K562 (cell line): ENCODE measurements around the gene CHL1. TPM values are rescaled to one million over a fixed set of nuclear protein-coding genes. Genes with fewer than 3 reads are reported as not detected.

Experiments
- ATAC-seq: fragments of 200-7000 bp; cut with Tn5 transposase; 3 replicates; pipeline ENCODE4 v1.9.1; 2020; ENCODE audit warnings: moderate library complexity
- BruUV-seq: library from RNA; stranded (reverse); fragments of 400-500 nt; replicated peaks from 2 replicates; lab custom pipeline; 2021; lab: Mats Ljungman, UMichigan
- CTCF ChIA-PET: fragments of 300-600 bp; formaldehyde crosslinking; extraction: SDS; loops from one replicate; lab custom pipeline; 2021; ENCODE audit warnings: low intra/inter-chr PET ratio; lab: Yijun Ruan, JAX
- POLR2A ChIA-PET: fragments of 300-600, 350-650 bp; sonication (Branson Sonifier 250); formaldehyde crosslinking; extraction: SDS; loops from one replicate; lab custom pipeline; 2021; ENCODE audit warnings: antibody characterized with exemption, inconsistent platforms; lab: Yijun Ruan, JAX
- DNase-seq, 4 experiments: peaks; one replicate each; pipeline versions ENCODE4 v3.0.0 to v3.0.0-alpha.2; 2011 to 2018; ENCODE audit warnings: low spot score in 3 of 4, mixed read lengths in 3 of 4; ENCODE audit errors: extremely low read depth in 1 of 4
- FAIRE-seq: peaks from 2 replicates; lab custom pipeline; 2011; peaks lifted over from hg19 to GRCh38; lab: Jason Lieb, UNC
- H2AFZ ChIP-seq: 2 replicates; pipeline ENCODE4 v1.6.0; 2011; ENCODE audit warnings: low read depth, low read length, control low read depth, inconsistent platforms
- H3K27ac ChIP-seq: fragments of 200-600 bp; 3 replicates; pipeline ENCODE4 v1.8.0; 2011; ENCODE audit warnings: low read depth, mild to moderate bottlenecking, control low read depth, inconsistent platforms, low read length, moderate library complexity, mixed read lengths; ENCODE audit errors: extremely low read depth
- H3K27me3 ChIP-seq, 2 experiments: fragments of 300-600 bp in 1 of 2; 2 replicates in 1 of 2; 3 replicates in 1 of 2; pipeline versions ENCODE4 v1.6.0 to v1.8.0; 2011; ENCODE audit warnings: inconsistent platforms in 2 of 2, low read length in 2 of 2, mild to moderate bottlenecking in 1 of 2, mixed read lengths in 1 of 2, moderate library complexity in 1 of 2; ENCODE audit not compliant: control insufficient read depth in 2 of 2, insufficient read depth in 2 of 2
- H3K36me3 ChIP-seq: fragments of 300-600 bp; 3 replicates; pipeline ENCODE4 v1.8.0; 2011; ENCODE audit warnings: mild to moderate bottlenecking, low read length, inconsistent platforms; ENCODE audit not compliant: control insufficient read depth, insufficient read depth
- H3K4me1 ChIP-seq, 2 experiments: fragments of 200-600 bp in 1 of 2; replicated peaks in 1 of 2; 2 replicates in 1 of 2; 3 replicates in 1 of 2; pipeline versions ENCODE4 v1.5.1 to v1.8.0; 2011; ENCODE audit warnings: inconsistent platforms in 2 of 2, low read length in 2 of 2, mild to moderate bottlenecking in 1 of 2, mixed read lengths in 1 of 2, moderate library complexity in 1 of 2; ENCODE audit not compliant: control insufficient read depth in 2 of 2, insufficient read depth in 2 of 2
- H3K4me2 ChIP-seq: 2 replicates; pipeline ENCODE4 v1.6.1; 2011; ENCODE audit warnings: low read length, control low read depth, inconsistent platforms, mixed read lengths; ENCODE audit not compliant: insufficient read depth
- H3K4me3 ChIP-seq: fragments of 200-600 bp; sonication (generic), shearing (Covaris generic); 2 replicates; pipeline ENCODE4 v1.5.1; 2016; ENCODE audit warnings: control low read depth, inconsistent platforms
- H3K79me2 ChIP-seq: fragments of 200-600 bp; 3 replicates; pipeline ENCODE4 v1.8.0; 2011; ENCODE audit warnings: low read length, inconsistent platforms; ENCODE audit not compliant: control insufficient read depth, insufficient read depth
- H3K9ac ChIP-seq, 2 experiments: 2 replicates each; pipeline versions ENCODE4 v1.6.0 to v1.6.1; 2011; ENCODE audit warnings: low read depth in 2 of 2, low read length in 2 of 2, control low read depth in 1 of 2, inconsistent platforms in 1 of 2, mild to moderate bottlenecking in 1 of 2, mixed read lengths in 1 of 2; ENCODE audit not compliant: insufficient read depth in 1 of 2
- H3K9me1 ChIP-seq: one replicate; pipeline ENCODE4 v1.6.0; 2011; ENCODE audit warnings: inconsistent platforms, mild to moderate bottlenecking, low read length, moderate library complexity; ENCODE audit not compliant: control insufficient read depth, insufficient read depth
- H3K9me3 ChIP-seq: replicated peaks from 2 replicates; pipeline ENCODE4 v1.5.1; 2011; ENCODE audit warnings: low read depth, low read length, inconsistent platforms; ENCODE audit not compliant: control insufficient read depth, insufficient read depth
- H4K20me1 ChIP-seq: replicated peaks from 2 replicates; pipeline ENCODE4 v1.6.1; 2011; ENCODE audit warnings: low read length, inconsistent platforms, mixed read lengths; ENCODE audit not compliant: control insufficient read depth, insufficient read depth
- MTA1 ChIP-seq: fragments of 450-650 bp; IDR thresholded peaks from 2 replicates; pipeline ENCODE4 v1.6.1; 2017; ENCODE audit warnings: borderline replicate concordance
- MYBL2 ChIP-seq, 2 experiments: fragments of 450-650 bp in 1 of 2; sonication (generic) in 1 of 2; formaldehyde crosslinking in 1 of 2; IDR thresholded peaks; 2 replicates each; pipeline versions ENCODE4 v1.6.1 to v1.8.1; 2017 to 2022; ENCODE audit warnings: borderline replicate concordance in 1 of 2, inconsistent platforms in 1 of 2, low read depth in 1 of 2, mild to moderate bottlenecking in 1 of 2, missing genetic modification reagents in 1 of 2, moderate library complexity in 1 of 2
- NCOA1 ChIP-seq: fragments of 450-650 bp; IDR thresholded peaks from 2 replicates; pipeline ENCODE4 v1.6.1; 2016; ENCODE audit warnings: low read depth
- PHTF2 ChIP-seq: fragments of 250-450 bp; sonication (Bioruptor Pico); IDR thresholded peaks from 2 replicates; pipeline ENCODE4 v1.5.0; 2021; ENCODE audit warnings: mild to moderate bottlenecking
- RAD21 ChIP-seq, 2 experiments: fragments of 250-450 bp in 1 of 2; fragments of 450-650 bp in 1 of 2; sonication (Bioruptor Pico) in 1 of 2; formaldehyde crosslinking in 1 of 2; IDR thresholded peaks in 1 of 2; conservative IDR thresholded peaks in 1 of 2; 2 replicates each; pipeline versions ENCODE4 v1.4.0 to v1.8.0; 2020 to 2022; ENCODE audit warnings: mild to moderate bottlenecking in 2 of 2, moderate library complexity in 1 of 2
- SNIP1 ChIP-seq: fragments of 450-650 bp; IDR thresholded peaks from 2 replicates; pipeline ENCODE4 v1.7.1; 2017; ENCODE audit warnings: low read depth, mild to moderate bottlenecking
- TGIF2 ChIP-seq: sonication (generic); formaldehyde crosslinking; IDR thresholded peaks from 2 replicates; pipeline ENCODE4 v1.8.1; 2022; ENCODE audit warnings: mild to moderate bottlenecking, missing genetic modification reagents, moderate library complexity
- ZBTB12 ChIP-seq: fragments of 250-450 bp; sonication (Bioruptor Pico); IDR thresholded peaks from 2 replicates; pipeline ENCODE4 v1.4.0; 2020
- WGBS: fragments of 100-300 bp; shearing (Covaris generic); methylation state at CpG from one replicate; pipeline ENCODE4 v1.1.6; 2016; ENCODE audit warnings: low coverage, mixed read lengths; ENCODE audit not compliant: insufficient coverage; ENCODE audit errors: missing lambda C conversion rate; 5-methylcytosine and 5-hydroxymethylcytosine counted together
- in situ Hi-C: fragments of 300-500 bp; cut with MboI; formaldehyde crosslinking; loops from 4 replicates; pipeline ENCODE4 v1.15.0; 2018; ENCODE audit warnings: inconsistent platforms, mixed read lengths
- intact Hi-C: fragments of 100-400 bp; cut with micrococcal nuclease; formaldehyde crosslinking; loops from 2 replicates; pipeline ENCODE4 v1.14.2; 2022
- polyA plus RNA-seq, 8 experiments: library from polyadenylated mRNA; depleted of rRNA in 4 of 8; stranded (reverse) in 5 of 8; unstranded in 3 of 8; fragments of >200 nt; fragmentation: Nextera tagmentation in 2 of 8; fragmentation: Illumina TruSeq in 1 of 8; extraction: Ambion mirVana in 2 of 8; extraction: Trizol in 1 of 8; gene quantifications; 2 replicates each; pipeline versions ENCODE4 v1.2.1 to v1.2.3, GENCODE V29; 2011 to 2014; ENCODE audit warnings: inconsistent platforms in 1 of 8, missing spikeins in 1 of 8
- total RNA-seq, 7 experiments: library from RNA; depleted of rRNA in 6 of 7; stranded (reverse); fragments of >200 nt in 6 of 7; fragmentation: Illumina TruSeq in 2 of 7; extraction: Trizol in 2 of 7; gene quantifications; 2 replicates each; pipeline versions ENCODE4 v1.2.1 to v1.2.3, GENCODE V29; 2011 to 2021; ENCODE audit warnings: low replicate concordance in 1 of 7

Gene CHL1
- total and polyA plus RNA-seq, 9 of the 15 experiments (the other 6 are each of a cell fraction or from before 2014, with no cell fraction given) = 0.02 TPM; not detected in 8

GRCh38 chr3:454986-455385 lies 258.4 kb downstream of the CHL1 start:
- ChIA-PET POLR2A (no interaction called here), CTCF (no interaction called here)
- Histone ChIP-seq H4K20me1 (no peaks in the 10 kb centered on the region), H3K27me3 (no peaks in the 10 kb centered on the region; a peak in 1 of 5 replicates), H3K4me1 (no peaks in the 10 kb centered on the region), H3K79me2 (no peaks in the 10 kb centered on the region), H3K27ac (no peak overlapping the region), H3K9me1 (no peaks in the 10 kb centered on the region), H3K4me3 (no peak overlapping the region), H3K9ac (no peak overlapping the region), H3K36me3 (no peaks in the 10 kb centered on the region), H3K4me2 (no peak overlapping the region), H2AFZ (no peak overlapping the region), H3K9me3 (no peaks in the 10 kb centered on the region)
- TF ChIP-seq NCOA1 (no peak), MYBL2 (IDR thresholded peaks at IDR 0.05; ENCODE audit: low read depth) (no peak), MYBL2 (CRISPR knock-in tag; IDR thresholded peaks at IDR 0.05; ENCODE audit: borderline replicate concordance) (no peak)
- intact Hi-C loops (no loop called here), in situ Hi-C loops (no loop called here)
- ATAC-seq (no peak), FAIRE-seq (no peak), DNase-seq (no peak)
- no TSS peak for BruUV-seq
- WGBS = 0% methylated on average over 2 of the region's 2 CpGs

- Histone ChIP-seq H3K9ac (no peak overlapping the region), H3K36me3 (no peaks in the 10 kb centered on the region), H3K27ac (no peak overlapping the region), H3K79me2 (no peaks in the 10 kb centered on the region), H3K9me3 (no peaks in the 10 kb centered on the region), H2AFZ (no peak overlapping the region), H3K4me1 (no peaks in the 10 kb centered on the region), H3K27me3 (no peaks in the 10 kb centered on the region), H3K4me2 (no peak overlapping the region), H4K20me1 (no peaks in the 10 kb centered on the region), H3K9me1 (no peaks in the 10 kb centered on the region), H3K4me3 (no peak overlapping the region)
- FAIRE-seq (no peak), ATAC-seq (no peak), DNase-seq (no peak)
- TF ChIP-seq TGIF2 (CRISPR knock-in tag) = no peak
- TF ChIP-seq MTA1 = no peak
- TF ChIP-seq ZBTB12 = no peak
- TF ChIP-seq SNIP1 = no peak
- no peak for TF ChIP-seq RAD21 (CRISPR knock-in tag; conservative IDR thresholded peaks at IDR 0.05 in 1 of 2, IDR thresholded peaks at IDR 0.05 in 1 of 2)
- TF ChIP-seq PHTF2 (CRISPR knock-in tag) = no peak
- no TSS peak for BruUV-seq
- POLR2A ChIA-PET = no interaction called here
- in situ Hi-C loops (no loop called here), intact Hi-C loops (no loop called here)
- 11% methylated on average over 3 of the region's 3 CpGs for WGBS
- CTCF ChIA-PET = no interaction called here
Measured at GRCh38 chr3:458124-458523, 261.6 kb downstream of the CHL1 start.
